ENCODE measurements around the gene SUCLG2.

DNA sequence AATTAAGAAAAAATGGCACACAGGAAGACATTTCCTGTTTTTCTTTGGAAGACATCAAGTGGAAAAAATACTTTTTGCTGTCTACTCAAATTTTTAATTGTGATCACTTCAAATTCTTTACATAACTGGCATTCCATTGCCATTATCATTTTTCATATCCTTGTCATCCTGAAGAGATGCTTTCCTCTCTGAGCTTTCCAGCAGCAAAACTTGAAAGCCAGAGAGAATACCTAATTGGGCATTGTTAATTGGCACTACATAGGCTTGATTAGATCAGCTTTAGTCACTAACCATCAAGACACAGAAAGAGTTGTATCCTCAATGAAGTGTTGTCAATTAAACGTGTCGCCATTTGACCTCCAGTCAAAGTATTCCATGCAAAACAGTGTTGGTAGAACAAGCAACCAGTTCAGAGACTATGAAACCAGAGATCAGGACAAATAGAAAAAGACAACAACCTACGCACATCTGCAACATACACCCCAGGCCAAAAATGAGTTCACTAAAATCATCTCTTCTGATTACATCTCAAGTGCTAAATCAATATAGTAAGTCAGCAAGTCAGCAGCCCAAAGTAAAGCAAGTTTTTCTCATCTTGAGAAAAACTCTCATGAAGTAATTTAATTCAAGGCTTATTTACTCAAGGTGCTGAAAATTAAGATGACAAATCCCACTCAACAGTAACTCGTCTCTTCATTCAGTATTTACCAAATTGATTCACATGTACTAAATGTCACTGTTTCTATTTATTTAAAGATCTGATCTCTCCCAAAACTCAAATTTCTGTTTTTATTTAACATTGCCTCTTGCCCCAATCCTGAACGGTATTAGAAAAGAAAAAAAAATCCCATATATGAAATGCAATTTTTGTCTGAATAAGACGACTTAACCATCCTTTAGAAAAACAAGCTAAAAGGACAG is 123.0 kb downstream of the SUCLG2 start:
- TF ChIP-seq CTCF (IDR thresholded peaks at IDR 0.05; ENCODE audit: low read length) (no peak), EZH2 (optimal IDR thresholded peaks at IDR 0.05; ENCODE audit: low read depth, low read length) (no peak)

Data from MM.1S (cell line).